Erythroblast (primary cell): ENCODE data around the gene CCDC33.

Experiments
- GATA1 ChIP-seq: IDR thresholded peaks from 2 replicates; pipeline ENCODE4 v1.6.1; 2011; ENCODE audit warnings: low read depth, mild to moderate bottlenecking, control low read depth, low read length, moderate library complexity
- POLR2A ChIP-seq: IDR thresholded peaks from 2 replicates; pipeline ENCODE4 v1.6.1; 2011; ENCODE audit warnings: mild to moderate bottlenecking, low read length

GRCh38 chr15:74381190-74381453, 145.0 kb downstream of the CCDC33 start:
- TF ChIP-seq POLR2A (no peak), GATA1 (no peak)
